Measurements from ENCODE around the gene GPATCH8. TPM values are rescaled to one million over a fixed set of nuclear protein-coding genes. Genes with fewer than 3 reads are reported as not detected.

GPATCH8 gene
- total RNA-seq, 1 experiment from 2014 or later = 51.5 TPM

GRCh38 chr17:44355642-44356099, 147.5 kb downstream of the GPATCH8 start:
- Histone ChIP-seq H3K23me2 (ENCODE audit: insufficient read length, low read depth, low read length, poor library complexity, severe bottlenecking) (peaks cover 3% of the 10 kb centered on the region), H3K4me1 (ENCODE audit: insufficient read depth, low read length) (peaks cover under 1% of the 10 kb centered on the region; the same call in 1 of the 2 replicates), H2AFZ (ENCODE audit: low read length) (no peak overlapping the region), H2BK20ac (ENCODE audit: low read depth, low read length, poor library complexity, severe bottlenecking) (no peak overlapping the region), H3K18ac (ENCODE audit: insufficient read length, low read depth, low read length) (no peak overlapping the region), H3K27ac (ENCODE audit: insufficient read length, low read depth, low read length) (no peak overlapping the region), H4K91ac (ENCODE audit: insufficient read length, low read depth, low read length) (no peak overlapping the region), H3K9me3 (ENCODE audit: control insufficient read depth, low read depth, low read length) (no peaks in the 10 kb centered on the region), H2BK12ac (ENCODE audit: insufficient read length, low read depth, low read length) (no peak overlapping the region), H3K27me3 (ENCODE audit: insufficient read depth, low read length) (no peaks in the 10 kb centered on the region), H3K56ac (ENCODE audit: insufficient read length, low read depth, low read length) (no peak overlapping the region), H2BK5ac (ENCODE audit: insufficient read length, low read length) (no peak overlapping the region), H3K14ac (ENCODE audit: insufficient read depth, low read length) (no peak overlapping the region), H3K4ac (ENCODE audit: low read depth, low read length) (no peak overlapping the region), H3K79me2 (ENCODE audit: insufficient read depth, low read length) (no peaks in the 10 kb centered on the region), H4K20me1 (ENCODE audit: control insufficient read depth, insufficient read depth, insufficient read length) (no peaks in the 10 kb centered on the region), H2BK120ac (ENCODE audit: low read depth, low read length, poor library complexity, severe bottlenecking) (no peak overlapping the region), H2BK15ac (ENCODE audit: low read depth, low read length) (no peak overlapping the region), H3T11ph (ENCODE audit: low read length) (no peak overlapping the region), H4K8ac (replicated peaks; ENCODE audit: insufficient read length, low read depth, low read length) (no peak overlapping the region), H3K23ac (ENCODE audit: insufficient read length, low read depth, low read length) (no peak overlapping the region), H4K5ac (ENCODE audit: insufficient read length, low read depth, low read length) (no peak overlapping the region), H2AK5ac (ENCODE audit: insufficient read length, low read length) (no peak overlapping the region), H3K79me1 (ENCODE audit: insufficient read depth, low read depth, low read length, poor library complexity, severe bottlenecking) (no peaks in the 10 kb centered on the region), H3K9ac (ENCODE audit: extremely low read depth, insufficient read length, low read length) (no peak overlapping the region), H3K4me2 (ENCODE audit: insufficient read depth, insufficient read length, low read length) (no peak overlapping the region)
- Mint-ChIP-seq H3K4me3 (peak overlapping the region in 1 of 2 experiments; percentile 52; a peak in 2 of 5 replicates), H3K36me3 (ENCODE audit: insufficient read depth in 1 of 3, low read depth in 3 of 3) (peaks cover 3 to 28% (median 14%) of the 10 kb centered on the region in 3 experiments; a peak in 6 of 7 replicates), H3K4me1 (peaks cover 6 to 23% of the 10 kb centered on the region in 2 experiments), H3K27me3 (ENCODE audit: low read depth) (peaks cover 5% of the 10 kb centered on the region; the same call in 1 of the 2 replicates), H3K27ac (no peak overlapping the region), H3K9me3 (no peaks in the 10 kb centered on the region; a peak in 1 of 5 replicates)
- TF ChIP-seq CTCF (conservative IDR thresholded peaks at IDR 0.05) = no peak
- DNase-seq = no peak
- no CpG with 5 or more reads among the region's 17 CpGs for WGBS (ENCODE audit: extremely low coverage, insufficient read length, low lambda C conversion rate)
